ENCODE data around the gene FTO.

FTO gene

DNA sequence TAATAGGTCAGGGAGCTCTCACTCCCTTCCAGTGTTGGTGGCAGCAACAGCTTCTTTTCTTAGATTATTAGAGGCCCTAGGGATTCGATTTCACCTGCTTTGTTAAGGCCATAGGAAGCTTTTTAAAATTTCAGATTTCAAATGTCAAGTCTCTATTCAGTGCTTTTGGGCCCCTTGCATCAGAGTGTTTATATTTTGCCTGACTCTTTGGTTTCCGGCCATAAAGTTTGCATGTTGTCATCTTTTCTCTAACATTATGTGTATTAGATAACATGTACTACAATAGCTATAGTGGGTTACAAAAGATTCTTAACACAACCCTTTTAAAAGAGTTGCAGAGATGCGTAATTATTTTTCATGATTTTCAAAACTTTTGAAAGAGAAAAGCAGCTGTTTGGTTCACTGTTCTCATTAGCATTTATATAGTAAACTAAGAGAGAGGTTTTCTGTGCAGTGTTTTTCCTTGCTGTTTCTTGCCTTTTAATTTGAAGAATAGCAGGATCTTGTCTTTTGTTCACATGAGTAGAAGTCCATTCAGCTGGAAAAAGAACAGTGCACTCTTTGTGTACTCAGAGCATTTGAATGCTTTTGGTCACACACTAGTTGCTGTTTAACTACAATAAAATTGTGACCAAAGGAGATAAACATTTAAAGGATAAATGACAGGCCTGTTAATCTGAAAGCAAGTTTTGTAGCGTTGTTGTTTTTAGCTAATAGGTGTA lies 52.5 kb downstream of the FTO start:
- no peak for DNase-seq

DNA sequence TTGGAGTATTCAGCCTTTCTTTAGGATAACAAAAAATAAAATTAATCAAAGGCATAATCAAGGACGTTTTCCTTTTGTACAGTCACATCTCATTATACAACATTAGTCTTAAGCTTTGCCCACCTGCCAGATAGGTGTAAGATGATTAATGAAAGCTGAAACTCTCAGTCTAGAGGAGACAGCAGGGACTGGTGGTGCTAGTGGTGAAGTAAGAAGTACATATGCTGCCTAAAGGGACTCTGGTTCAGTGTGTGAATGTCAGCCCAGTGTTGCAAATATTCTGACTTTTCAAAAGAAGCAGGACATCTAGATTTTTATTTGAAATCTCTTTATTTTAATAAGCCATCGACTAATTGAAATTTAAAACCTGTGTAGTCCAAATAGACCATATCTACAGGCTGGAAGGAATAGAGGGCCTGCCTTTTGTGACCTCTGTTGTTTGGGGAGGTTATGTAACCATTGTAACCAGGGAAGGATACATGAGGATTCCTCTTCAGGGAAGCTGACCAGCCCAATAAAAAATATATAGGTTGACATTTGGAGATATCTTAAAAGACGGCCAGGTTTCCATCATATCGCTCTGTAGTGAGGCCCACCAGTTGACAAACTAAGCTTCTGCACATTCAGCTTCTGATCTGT lies 54.1 kb downstream of the FTO start:
- no peak for DNase-seq

DNA sequence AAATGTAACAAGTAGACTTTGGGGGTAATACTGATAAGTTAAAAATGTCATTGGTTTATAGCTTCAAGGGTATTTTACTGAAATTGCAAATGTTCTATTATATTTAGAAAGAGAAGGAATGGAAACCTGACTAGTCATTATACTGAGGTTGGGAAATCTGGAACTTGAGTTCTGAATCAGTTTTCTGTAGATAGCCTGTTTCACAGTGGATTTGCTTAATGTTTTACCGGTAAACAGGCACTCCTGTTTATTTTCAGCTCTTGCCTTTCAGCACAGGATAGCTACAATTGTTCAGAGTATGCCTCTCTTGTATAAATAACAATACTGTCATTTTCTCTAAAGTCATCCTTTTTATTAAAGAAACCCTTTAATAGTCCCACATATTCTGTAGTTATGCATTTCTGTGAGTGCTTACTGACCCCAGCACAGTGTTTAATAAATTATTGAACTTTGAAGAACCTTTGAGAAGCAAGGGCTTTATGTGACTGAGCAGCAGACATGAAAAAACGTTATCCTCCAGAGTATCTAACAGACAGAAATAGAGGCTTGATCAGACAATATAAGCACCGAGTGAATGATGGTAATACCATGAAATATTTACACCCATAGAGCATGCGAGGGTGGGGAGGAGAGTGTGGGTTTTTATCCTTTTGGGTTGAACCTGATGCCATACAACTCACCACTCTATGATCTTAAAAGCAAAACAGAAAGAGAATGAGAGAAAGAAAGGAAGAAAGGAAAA lies 58.2 kb downstream of the FTO start:
- DNase-seq = no peak

DNA sequence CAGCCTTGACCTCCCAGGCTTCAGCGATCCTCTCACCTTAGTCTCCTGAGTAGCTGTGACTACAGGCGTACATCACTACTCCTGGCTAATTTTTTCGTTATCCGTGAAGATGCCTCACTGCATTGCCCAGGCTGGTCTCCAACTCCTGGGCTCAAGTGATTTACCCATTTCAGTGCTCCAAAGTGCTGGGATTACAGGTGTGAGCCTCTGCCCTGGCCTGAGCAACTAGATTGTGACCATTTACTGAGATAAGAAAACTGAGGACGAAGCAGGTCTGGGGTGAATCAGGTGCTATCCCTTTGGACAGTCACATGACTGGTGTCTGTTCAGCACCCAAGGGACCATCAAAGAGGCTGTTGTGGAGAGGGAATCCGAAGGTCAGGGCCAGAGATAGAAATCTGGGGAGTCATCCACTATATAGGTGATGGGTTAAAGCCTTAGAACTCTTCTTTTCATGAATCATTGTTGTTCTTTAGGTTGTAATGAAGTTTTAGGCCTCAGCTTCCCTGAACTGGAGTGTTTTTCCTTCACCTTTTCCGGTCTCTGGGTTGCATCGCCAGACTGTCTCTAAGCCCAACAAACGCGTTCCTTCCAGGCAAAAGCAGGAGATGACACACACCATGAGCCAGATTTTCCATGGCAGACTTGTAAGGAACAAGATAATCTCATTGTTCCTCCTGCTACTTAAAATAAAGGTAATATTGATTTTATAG lies 62.5 kb downstream of the FTO start:
- no peak for DNase-seq

DNA sequence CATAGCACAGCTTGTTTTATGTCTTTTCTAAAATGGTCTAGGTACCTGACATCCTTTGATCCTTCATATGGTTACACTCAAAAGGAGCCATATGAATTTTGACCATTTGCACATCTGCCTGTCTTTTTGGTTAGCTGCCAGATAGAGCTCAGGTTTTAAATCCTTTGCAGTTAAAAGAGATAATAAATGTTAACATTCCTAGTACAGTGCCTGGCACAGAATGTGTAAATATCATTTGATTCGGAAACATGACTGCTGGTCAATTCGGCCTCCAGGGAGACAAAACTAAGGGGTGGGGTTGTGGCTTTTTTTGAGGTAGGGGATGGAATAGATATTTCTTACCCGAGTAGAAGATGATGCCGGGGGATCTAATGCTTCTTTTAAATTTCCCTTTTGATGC lies 64.2 kb downstream of the FTO start:
- DNase-seq = no peak

DNA sequence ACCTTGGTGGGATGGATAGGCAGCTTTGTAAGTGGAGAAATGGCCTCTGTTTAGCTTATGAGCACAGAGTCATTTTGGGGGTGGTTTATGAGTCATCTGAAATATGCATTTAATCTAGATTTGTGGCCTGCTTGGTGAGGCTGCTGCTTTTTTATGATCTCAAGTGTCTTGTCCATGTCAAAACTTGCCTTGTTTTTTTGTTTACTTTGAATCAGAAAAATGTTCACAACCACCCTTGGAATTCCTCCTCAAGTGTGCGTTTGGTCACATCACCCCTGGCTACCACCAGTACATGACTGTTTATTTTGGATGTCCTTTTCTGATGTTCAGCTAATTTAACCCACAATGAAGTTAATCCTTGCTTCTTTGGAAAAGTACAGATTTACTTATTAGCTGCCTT lies 64.6 kb downstream of the FTO start:
- no peak for DNase-seq

DNA sequence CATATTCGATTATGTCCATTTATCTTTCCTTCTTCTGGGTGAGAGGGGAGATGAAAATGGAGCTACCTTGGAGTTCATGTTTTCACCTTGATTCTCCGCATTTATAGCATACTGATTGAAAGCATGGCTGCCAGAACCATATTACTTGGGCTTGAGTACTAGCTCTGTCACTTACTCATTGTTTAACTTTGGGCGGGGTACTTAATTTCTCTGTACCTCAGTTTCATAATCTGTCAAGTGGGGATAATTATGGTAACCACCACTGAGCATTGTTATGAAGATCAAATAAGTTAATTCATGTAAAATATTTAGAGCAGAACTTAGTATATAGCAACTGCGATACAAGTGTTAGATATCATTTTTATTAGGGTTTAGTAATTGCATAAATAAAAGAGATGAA lies 65.2 kb downstream of the FTO start:
- DNase-seq = no peak

DNA sequence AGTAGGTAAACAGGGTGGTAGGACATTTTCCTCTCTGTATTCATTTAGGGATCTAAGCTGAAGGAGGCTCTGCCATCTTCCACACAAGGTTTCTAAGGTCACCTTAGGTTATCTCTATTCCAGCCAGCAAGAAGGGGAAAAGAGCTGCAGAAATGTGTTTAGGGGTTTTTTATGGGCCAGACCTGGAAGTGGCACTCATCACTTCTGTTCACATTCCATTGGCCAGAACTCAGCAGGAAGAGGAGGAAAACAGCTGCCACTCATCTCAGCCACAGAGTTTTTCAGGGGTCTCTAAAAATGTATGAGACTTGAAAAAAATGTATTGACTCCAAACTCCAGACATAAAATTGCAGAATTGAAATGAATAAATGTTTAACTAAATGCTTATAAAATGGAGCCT lies 65.8 kb downstream of the FTO start:
- DNase-seq = no peak

DNA sequence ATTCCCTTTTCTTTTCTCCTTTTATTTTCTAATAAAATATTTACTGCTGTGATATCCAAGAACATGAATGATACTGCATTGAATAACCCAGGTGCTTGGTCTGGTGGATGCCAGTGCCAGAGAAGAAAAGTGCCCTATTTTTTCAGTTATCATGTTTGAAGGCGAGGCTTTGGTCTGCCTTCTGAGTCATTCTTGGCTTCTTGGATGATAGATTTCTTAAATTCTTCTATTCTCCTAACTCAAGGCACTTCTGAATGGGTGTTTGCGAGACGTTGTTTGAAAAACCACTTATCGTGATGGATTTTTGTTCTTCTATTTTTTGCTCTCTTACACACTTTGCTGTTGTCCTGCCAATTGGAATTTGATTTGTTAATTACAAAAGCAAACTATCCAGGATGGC lies 66.7 kb downstream of the FTO start:
- DNase-seq = no peak

DNA sequence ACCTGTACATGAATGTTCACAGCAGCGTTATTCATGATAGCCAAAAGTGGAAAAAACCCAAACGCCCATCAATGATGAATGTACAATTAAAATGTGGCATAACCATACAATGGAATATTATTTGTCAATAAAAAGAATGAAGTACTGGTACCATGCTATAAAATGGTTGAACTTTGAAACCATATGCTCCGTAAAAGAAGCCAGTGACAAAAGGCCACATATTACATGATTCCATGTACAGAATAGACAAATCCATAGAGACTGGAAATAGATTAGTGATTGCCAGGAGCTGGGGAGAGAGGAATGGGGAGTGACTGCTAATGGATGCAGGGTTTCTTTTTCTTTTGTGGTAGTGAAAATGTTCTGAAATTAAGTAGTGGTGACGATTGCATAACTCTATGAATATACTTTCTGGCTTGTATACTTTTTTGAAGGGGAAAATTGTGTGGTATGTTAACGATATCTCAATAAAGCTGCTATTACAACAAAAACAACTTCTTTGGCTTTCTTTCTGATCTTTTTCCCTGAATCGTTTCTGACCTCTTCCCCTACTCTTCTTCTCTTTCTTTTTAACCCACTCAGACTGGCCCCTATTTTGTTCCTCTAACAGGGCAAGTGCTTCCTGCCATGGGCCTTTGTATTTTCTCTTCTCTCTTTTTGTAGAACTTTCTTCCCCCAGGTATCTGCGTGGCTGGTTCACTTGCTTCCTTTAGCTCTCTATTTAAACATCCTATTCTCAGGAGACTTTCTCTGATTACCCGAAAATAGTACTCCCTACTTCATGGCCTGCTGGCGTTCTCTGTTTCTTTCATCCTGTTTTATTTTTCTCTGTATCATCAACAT lies 67.9 kb downstream of the FTO start:
- no peak for DNase-seq

DNA sequence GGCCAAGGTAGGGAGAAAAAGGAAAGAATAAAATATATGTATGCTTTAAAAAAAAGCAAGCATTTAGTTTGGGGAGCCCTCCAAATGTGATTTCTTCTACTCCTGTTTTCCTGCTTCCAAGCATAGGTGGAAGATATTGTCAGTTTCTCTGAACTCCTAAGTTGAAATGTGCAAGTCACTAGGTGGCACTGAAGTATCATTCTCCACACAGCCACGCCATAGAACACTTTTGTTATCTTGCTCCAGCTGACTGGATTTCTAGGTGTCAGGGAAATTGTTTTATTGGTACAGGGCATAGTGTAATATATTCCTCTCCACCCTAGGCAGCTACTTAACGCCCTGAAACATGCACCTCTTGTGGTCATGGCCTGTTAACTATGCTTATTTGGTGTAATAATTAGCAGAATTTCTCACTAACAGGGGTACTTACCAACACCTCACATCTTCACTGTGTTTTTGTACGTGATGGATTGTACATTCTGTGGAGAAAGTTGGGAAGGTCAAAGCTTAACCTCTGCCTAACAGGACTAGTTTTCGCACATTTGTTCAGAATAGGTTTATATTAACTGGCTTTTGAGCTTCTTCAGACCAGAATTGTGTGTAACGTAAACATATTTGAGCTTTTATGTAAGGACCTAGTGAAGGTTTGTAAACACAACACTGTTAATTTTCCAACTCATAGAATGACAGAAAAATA lies 69.3 kb downstream of the FTO start:
- peak; percentile 49 to 68 for DNase-seq

DNA sequence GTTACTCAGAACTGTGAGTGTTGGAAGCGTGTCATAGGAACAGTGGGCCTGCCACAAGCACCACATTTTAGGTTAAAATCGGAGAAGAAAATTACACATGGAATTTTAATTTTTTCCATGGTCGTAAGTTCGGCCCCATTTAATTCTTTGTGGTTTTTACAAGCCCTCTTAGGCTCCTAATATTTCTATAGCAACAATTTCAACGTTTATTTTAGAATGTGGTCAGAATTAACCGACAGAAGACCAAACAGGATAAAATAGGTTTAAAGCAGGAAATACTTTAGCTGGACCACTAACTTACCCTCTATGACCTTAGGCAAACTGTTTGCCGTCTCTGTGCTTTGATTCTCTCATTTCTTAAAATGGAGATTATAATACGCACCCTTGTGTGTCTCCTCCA lies 69.9 kb downstream of the FTO start:
- DNase-seq = no peak

DNA sequence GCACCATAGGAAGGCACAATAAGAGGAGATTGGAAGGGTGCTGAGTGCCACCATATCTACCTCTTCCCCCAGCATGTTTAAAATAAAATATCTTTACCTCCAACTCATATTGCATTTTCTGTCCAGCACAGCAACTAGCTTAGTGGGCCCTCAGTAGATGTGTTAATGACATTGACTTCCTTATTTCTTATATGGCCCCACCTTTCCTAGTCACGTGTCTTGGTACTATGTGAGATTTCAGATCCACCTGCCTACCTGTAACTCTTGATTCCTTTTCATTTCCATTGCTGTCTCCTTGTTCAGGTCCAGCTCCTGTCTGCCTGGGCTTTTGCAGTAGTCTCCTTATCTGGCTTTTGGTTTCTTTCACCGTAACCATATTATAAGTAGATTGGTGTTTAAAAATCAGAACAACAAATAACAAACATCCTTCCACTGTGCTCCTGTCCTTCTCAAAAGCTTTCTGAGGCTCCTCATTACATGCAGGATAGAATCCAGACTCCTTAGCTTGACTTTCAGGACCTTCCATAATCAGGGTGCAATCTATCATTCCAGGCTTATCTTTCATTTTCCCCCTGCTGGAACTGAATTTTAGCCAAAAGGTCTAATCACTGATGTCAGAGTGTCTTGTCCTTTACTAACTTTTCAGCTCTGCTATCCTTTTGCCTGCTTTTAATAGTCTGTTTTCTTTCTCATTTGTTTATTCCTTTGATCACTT lies 71.3 kb downstream of the FTO start:
- no peak for DNase-seq

DNA sequence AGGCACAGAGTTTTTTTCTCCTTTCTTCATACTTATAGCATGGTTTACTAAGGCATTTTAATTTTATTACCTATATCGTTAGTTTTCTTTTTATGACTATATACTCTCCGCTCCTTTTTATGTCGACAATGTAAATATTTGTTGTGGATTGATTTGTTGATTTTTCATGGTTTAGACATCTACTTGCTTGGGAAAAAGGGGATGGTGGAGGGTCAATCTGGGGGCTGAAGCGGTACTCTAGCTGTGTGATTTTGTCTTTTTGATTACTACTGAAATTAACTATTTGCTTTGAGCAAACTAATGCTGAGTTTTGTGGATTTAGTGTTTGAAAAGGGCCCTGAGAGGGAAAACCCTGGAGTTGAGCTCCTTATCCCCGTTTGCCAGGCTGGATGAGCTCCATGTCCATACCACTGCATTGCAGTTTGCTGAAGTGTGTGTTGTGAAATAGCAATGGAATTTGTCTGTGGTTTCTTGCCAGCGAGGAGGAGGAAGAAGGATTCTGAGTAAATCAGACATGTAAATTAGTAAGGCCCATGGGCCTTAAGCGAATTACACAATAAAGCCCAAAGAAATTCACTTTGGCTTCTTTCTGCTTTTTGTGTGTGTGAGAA lies 72.0 kb downstream of the FTO start:
- no peak for DNase-seq

DNA sequence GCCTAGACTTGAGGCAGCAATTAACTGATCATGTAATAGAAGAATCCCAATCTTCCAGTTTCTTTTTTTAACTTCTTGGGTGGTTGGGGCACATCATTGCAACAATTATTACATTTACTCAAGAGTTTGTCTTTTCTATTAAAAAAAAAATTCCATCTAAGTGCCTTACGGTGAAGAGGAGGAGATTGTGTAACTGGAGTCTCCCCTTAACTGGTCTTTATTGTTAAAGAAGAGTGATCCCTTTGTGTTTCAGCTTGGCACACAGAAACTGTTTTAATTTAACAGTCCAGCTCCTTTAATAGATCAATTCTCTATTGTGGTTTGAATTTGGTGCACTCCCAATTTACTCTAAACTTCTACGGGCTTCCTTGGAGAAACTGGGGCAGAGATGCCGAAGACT lies 75.2 kb downstream of the FTO start:
- DNase-seq = no peak

DNA sequence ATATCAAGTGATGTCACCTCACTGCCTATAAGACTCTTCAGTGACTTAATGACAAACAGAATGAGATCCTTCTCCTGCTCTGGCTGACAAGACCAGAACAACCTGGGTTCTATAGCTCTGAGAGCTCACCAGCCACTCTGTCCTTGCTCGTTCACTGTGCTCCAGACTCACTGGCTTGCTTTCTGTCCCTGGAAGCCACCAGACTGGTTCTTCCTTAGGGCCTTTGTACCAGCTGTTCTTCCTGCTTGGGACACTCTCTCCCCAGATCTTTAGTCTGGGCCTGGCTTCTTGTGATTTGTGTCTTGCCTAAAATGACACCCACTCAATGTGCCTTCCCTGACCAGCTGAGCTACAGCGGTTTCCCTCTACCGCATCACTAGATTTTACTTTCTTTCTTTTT lies 76.1 kb downstream of the FTO start:
- DNase-seq = no peak

DNA sequence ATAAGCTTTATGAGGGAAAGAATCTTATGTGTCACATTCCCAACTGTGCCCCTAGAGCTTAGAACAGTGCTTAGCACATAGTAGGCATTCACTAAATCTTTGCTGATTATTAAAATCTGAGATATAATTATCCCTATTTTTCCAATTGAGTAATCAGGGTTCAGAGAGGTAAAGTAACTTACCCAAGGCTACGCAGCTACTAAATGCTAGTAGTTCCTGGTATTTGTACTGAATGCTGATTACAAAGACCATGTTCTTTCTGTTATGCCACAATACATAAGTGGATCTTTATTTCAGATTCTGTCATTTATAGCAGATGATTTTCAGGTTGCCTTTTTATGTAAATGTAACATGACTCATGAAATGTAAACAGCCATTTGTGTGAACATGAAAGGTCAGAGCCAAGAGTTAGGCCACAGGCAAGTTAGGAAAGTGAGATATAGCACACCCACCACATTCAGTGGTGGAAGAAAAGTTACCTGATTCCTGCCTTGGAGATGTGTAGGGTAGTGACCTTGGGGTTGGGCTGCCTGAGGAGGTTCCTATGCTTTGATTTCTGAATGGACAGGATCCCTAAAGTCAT lies 77.2 kb downstream of the FTO start:
- peak in 1 of 2 experiments; percentile 4 for DNase-seq

DNA sequence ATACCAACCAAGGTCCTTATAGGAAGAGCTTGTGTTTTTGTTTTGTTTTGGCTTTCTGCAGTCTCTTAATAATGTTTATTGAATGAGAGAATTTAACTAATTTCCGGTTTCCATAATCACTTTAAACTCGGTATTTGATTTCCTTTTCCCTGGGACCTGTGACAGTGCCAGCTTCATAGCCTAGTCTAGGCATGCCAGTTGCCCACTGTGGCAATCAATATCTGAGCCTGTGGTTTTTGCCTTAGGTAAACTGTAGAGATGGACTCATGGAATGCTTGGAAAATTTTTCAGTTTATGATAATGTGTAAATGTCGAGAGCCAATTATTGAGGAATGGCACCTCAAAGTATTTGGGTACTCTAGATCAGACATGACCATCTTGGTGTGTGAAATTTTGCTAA lies 78.2 kb downstream of the FTO start:
- DNase-seq = no peak

DNA sequence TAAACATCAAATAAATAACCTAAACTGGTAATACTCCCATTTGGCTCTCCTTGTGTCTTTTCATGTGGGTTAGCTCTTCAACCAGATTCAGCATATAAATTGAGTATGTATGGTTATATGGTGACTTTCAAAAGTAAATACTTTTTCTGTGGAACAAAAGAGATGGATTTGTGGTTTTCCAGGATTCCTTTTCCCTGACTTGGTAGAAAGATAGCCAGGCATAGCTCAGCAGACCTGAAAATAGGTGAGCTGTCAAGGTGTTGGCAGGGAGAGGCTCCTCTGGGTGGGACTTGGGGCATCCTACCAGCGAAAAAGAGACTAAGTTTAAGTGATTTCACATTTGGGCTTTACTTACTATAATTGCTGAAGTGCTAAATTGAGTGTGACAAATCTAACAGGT lies 80.3 kb downstream of the FTO start:
- no peak for DNase-seq

DNA sequence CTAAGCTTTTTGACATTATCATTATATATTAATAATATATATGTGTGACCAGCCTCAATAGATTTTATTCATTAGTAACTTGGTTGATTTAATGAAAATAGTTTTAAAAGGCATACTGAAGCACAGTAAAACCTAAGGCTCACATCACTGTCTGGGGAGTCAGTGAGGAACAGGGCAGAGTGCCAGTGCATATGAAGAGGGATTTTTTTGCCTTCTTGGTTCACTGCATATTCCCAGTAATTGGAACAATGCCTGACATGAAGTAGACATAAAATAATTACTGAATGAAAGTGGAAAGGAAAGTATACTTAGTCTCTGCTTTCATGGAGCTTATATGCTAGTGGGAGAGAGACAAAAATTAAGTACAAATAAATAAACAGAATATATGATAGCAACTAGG lies 81.1 kb downstream of the FTO start:
- no peak for DNase-seq

DNA sequence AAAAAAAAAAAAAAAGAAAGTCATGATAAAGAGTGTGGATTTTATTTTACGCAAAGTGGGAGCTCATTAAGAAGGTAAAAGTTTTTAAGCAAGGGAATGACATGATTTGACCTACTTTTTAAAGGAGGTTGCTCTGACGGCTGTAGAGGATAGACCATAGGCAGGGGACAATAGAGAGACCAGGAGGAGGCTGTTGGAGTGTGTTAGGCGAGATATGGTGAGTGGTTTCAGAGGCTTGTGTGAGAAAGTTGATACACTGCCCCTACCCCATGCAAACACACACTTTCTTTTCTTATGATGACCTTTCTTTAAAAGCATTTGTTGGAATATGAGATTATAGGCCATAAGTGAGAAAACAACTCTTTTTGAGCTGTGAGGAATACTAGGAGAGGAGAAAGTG lies 82.0 kb downstream of the FTO start:
- DNase-seq = no peak

Measured in SHP77 (cell line).